Daoy (cell line): ENCODE results near the gene PRB2. TPM values are rescaled to one million over a fixed set of nuclear protein-coding genes. Genes with fewer than 3 reads are reported as not detected.
"Not testable (repeated sequence)": the region's sequence is repeated elsewhere in the genome, so short reads cannot be mapped to it uniquely, and the experiment has no call there.

ENCODE experiments used
- DNase-seq: peaks from one replicate; pipeline ENCODE4 v3.0.0-alpha.2; 2015; ENCODE audit warnings: low read depth
- total RNA-seq: library from RNA; depleted of rRNA; stranded (reverse); fragments of >200 nt; shearing (Covaris generic); gene quantifications from 2 replicates; pipeline ENCODE4 v1.2.3, GENCODE V29; 2014; rRNA removed

The PRB2 gene
- not detected in 2 replicates for total RNA-seq

DNA sequence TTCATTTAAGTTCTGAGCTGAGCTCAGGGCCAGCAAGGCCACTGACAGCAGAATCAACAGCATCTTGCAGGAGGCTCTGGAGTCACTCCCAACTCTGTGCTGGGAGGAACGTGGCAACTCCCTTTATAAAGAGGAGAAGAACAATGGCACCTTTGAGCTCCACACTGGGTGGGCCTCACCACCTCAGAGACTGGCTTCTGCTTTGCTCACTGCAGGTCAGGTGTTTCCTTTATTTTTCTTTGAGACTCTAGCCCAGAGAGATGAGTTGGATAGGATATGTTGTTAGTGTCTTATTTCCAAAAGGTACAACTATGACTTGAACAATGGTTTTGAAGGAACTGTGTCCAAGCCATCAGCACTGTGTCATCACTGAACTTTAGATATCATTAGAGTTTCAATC is at the start of gene PRB2:
TSS of gene PRB2 (minus strand) at position 101 of the 400 bp plus-strand sequence. CDS start at position 63, 38 bp downstream.
- DNase-seq = not testable (repeated sequence)

DNA sequence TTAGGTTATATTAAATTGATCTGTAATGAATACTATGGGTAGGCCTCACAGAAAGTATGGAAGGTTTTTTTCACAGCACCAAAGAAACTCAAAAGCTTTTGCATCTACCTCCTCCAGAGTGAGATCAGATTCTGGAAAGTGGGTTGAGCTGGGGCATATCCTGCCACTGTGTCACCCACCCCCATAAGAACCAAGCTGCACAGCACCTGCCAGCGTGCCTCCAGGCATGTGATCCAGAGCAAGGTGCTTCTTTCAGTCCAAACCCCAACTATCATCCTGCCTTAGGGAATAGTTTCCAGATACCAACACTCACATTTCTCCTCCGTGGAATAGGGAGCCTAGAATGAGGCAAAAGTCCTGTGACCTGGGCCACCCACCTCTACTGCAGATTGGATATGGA is 42.6 kb upstream of the PRB2 start:
- no peak for DNase-seq

DNA sequence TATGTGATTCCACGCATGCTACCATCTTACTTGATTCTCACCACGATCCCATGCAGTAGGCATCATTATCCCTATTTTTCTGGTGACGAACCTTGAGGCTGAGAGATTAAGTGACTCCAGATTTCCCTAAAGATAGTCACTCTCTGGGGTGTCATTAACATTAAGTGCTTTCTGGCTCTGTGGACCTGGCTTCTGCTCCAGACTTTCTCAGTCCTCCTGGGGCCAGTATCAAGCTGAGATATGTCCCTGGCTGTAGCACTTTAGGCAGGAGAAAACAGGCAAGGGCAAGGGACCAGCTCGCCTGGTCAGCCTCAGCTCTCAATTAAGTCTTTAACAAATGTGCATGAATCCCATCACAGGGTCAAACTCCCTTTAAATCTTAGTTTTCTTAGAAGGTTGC is 38.3 kb upstream of the PRB2 start:
- no peak for DNase-seq

DNA sequence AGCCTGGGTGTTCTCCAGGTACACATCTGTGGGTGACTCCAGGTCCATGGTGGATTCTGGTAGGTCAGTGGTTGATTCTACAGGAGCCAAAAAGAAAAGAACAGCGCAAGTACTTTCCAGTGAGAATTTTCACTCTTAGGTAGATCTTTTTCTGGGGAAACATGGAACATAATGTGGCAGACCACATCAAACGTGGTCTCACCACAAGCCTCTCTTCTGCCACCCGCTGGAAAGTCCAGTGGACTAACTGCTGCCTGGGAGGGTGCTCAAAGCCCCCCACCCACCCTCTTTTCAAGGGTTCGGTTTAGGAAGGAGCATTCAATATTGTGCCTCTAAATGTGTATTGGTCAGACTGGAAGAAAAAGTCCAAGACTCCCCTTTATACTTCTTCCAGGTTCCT is 36.1 kb upstream of the PRB2 start:
- no peak for DNase-seq

DNA sequence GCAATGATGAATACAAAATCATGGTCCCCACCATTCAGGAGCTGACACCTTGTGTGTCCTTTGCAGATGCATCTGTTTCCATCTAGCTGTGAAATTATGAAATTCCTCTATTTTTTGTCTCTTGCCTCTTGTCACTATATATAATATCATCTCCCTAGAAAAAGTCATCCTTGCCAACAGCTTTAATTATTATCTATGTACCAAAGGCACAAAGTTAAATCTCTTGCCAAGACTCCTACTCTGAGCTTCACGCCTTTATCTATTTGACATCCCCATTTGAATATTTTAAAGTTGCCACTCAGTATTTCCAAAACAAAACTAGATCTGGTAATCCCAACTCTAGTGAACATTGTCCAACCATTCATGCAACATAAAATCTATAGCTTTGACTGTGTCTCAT is 32.0 kb upstream of the PRB2 start:
- DNase-seq = no peak

DNA sequence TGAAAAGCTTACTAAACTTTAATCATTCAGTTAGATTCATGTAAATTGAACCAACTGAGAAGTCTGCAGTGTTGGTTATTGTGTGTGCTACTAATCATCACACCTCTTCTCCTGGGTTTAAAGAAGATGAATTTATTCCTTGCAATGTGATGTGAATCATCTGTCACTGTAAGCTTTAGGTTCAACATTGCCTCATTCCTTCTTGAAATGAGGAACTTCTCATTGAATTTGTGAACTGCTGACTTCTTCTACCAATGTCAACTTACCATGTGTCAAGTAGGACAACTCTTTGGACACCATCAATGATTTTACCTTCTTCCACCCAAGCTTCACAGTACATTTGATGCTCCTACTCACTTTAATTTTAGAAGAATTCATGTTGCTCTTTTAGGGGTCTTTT is 17.4 kb upstream of the PRB2 start:
- DNase-seq = no peak

DNA sequence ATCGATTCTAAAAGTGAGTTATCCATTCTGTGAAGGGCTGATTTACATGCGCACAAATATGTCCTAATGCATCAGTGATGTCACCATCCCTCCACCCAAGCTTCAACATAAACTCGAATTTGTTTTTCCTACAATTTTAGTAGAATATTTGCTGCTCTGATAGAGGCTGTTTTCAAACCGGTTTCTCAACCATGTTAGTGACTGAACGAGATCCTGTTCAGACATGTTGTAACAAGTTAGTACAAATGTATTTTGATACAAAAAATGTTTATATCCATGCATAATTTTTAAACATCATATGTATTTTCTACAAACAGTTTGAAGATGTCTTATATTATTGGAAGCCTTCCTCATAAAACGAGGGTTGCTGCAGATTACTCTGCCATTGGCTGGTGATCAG is 12.7 kb upstream of the PRB2 start:
- no peak for DNase-seq

DNA sequence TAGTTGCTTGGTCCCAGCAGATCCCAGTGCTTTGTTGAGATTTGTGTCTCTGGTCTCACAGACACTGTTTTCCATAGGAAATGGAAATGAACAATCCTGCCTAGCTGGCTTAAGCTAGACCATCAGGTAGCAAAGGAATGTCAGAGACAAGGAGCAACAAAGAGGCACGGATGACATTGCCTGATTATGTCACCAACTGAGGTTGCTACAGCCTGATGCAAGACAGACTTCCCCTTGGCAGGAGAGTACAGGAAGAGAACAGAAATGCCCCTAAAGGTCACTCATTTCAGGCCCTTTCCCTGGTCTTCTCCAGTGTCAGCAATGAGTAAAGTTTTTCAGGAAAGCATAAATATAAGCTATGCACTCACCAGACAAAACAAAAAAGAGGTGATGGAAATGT is 2.0 kb upstream of the PRB2 start:
- no peak for DNase-seq

DNA sequence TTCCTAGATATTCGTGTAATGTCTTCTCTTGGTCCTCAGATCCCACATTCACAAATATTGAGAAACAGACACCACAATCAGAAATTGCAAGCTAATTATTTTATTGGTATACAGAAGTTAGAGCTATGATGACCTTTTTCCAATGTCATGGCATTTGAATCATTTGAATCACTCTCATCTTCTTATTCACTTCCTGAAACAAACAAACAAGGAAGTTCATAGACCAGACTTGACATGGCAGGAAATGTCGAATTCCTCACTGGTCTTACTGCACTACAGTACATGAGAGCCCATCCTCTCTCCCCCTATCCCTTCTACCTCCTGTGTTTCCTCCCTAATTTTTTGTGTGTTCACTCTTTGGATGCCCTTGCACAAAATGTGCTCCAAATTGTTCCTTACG is 3.9 kb downstream of the PRB2 start:
- not testable (repeated sequence) for DNase-seq

DNA sequence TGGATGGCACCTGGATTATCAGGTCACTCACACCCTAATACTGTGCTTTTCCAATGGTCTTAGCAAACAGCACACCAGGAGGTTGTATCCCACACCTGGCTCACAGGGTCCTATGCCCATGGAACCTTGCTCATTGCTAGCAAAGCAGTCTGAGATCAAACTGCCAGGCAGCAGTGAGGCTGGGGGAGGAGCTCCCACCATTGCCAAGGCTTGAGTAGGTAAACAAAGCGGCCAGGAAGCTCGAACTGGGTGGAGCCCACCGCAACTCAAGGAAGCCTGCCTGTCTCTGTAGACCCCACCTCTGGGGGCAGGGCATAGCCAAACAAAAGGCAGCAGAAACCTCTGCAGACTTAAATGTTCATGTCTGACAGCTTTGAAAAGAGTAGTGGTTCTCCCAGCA is 17.9 kb downstream of the PRB2 start:
- not testable (repeated sequence) for DNase-seq

DNA sequence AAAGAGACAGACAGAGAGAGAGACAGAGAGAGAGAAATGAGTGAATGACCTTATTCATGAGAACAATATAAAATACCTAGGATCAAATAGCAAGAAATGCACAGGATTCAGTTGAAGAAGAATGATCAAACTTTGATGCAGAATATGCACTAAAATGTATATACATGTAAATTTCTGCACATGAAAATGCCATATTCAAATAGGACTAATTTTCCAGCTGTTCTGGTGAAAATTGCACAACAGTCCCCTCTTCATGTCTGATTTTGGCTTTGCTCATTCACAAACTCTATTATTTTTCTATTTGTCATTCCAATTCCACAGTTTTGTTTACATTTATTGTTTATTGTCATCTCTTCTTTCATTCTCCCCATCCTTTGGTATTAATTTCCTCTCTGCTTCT is 34.2 kb downstream of the PRB2 start:
- no peak for DNase-seq

DNA sequence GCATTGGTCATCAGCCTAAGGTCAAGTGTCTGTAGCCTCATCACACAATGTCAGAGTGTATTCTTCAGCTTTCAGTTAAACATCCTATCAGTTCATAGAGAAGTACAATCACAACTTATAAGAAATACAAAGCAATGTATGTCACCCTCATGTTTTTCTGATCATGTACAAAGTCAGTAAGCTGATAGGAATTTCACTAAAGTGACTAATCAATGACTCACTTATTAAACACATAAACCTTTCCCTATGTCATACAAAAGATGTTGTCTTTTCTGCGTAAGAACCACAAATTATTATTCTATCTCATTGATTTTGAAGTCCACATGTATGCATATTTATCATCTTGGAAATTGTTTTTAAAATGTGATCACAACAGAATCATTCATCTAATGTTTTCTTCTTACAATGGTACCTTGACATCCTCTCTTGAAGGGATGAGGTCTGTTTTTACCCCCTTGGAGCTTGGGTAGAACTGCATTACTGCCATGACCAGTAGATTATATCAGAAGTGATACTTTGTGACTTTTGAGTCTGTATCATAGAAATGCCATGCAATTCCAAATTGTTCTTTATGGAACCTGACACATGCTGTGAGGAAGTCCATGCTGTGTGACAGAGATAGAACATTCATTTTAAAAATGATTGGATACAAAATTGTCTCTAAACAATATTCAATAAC is 35.0 kb downstream of the PRB2 start:
- DNase-seq = not testable (repeated sequence)

DNA sequence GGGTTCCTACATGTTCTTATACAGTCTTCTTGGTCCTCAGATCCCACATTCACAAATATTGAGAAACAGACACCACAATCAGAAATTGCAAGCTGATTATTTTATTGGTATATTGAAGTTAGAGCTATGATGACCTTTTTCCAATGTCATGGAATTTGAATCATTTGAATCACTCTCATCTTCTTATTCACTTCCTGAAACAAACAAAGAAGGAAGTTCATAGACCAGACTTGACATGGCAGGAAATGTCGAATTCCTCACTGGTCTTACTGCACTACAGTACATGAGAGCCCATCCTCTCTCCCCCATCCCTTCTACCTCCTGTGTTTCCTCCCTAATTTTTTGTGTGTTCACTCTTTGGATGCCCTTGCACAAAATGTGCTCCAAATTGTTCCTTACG is 43.6 kb downstream of the PRB2 start:
- DNase-seq = not testable (repeated sequence)

DNA sequence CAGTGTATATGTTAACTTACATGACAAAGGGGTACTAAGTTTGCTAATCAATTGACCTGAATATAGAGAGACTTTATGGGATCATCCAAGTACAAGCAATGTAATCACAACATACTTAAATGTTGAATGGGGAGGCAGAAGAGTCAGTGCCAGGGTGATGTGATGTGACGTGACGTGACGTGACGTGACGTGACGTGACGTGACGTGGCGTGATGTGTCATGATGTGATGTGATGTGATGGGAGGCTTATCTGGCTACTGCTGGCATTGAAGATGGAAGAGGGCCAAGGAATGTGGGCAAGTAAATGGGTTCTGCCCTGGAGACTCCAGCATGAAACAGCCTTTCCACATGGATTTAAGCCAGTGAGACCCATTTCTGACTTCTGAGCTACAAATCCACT is 46.9 kb downstream of the PRB2 start:
- no peak for DNase-seq

DNA sequence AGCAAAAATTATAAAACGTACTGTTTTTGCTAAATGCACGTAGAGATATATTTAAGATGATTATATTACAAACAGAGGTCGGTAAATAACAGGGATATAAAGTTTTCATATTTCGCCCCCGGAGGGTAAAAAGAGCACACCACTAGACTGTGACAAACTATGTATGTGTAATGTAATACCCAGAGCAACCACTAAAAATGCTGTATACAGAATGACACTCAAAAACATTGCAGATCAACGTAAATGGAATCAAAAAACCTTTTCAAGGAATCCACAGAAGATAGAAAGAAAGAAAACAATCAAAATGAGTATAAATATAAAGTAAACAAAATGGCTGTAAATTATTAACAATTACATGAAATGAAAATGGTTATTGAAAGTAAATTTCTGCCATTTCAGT is 47.6 kb downstream of the PRB2 start:
- DNase-seq = no peak

DNA sequence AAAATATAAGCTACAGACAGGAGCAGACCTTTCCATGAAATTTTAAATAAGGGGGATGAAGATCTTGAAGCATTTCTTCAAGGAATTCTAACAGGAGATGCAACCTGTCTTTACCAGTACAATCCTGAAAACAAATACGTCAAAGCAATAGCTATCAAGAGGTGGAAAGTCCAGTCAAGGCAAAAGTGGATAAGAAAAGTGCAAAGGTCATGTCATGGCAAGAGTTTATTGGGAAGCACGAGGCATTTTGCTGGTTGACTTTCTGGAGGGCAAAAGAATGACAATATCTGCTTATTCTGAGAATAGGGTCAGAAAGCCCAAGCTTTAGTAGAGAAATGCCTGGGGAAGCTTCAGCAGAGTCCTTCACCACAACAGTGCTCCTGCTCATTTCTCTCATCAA is 50.9 kb downstream of the PRB2 start:
- no peak for DNase-seq

Other genes with a start within 250 kb of the PRB2 start
- gene SMIM10L1, start 224.4 kb downstream of the PRB2 start, total RNA-seq = 7.7 and 7.9 TPM in 2 replicates
- gene TAS2R42, start 208.6 kb downstream of the PRB2 start, total RNA-seq = not detected in 2 replicates
- not detected in 2 replicates for gene PRB3, start 125.9 kb downstream of the PRB2 start, total RNA-seq
- gene PRB4, start 85.1 kb downstream of the PRB2 start, total RNA-seq = not detected in 2 replicates